A375 (cell line): ENCODE measurements around the gene CLINT1. TPM values are rescaled to one million over a fixed set of nuclear protein-coding genes. Genes with fewer than 3 reads are reported as not detected.

Source experiments
- small RNA-seq: library from RNA; depleted of rRNA; stranded (forward); fragments of <200 nt; gene quantifications from one replicate; pipeline ENCODE3, GENCODE V24; 2014
- total RNA-seq: library from RNA; depleted of rRNA; stranded (reverse); fragments of >200 nt; shearing (Covaris generic); gene quantifications from 2 replicates; pipeline ENCODE4 v1.2.3, GENCODE V29; 2014; rRNA removed

The CLINT1 gene
- 63.5 and 73.3 TPM in 2 replicates for total RNA-seq

DNA sequence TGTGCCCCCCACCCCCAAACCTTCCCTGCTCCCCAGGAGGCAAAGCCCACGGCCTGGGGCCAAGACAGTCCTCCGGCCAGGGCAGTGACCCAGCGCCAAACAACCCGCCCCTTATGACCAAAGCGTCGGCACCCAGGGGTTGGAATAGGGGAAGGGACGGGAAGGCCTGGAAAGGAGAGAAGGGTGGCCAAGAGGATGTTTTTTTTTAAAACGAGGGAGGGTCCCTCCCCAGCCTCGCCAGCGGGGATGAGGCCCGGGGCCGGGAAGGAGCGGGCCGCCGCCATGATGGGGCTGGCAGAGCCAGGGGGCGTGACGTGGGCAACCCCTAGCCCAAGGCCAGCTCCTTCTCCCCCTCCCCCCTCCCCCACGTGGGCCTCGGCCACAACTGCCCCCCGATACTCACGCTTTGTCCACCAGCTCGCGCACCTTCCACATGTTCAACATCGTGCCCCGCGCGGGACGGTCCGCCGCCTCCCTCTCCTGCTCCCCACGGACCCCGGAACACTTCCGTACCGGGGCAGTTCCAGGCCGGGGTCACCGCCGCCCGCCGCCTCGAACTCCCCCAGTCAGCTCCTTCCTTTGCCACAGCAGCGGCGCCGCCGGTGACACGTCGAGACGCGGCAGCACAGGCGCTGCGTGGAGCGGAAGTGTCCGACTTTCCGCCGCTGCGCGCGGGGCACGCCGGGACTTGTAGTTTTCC is at the start of gene CLINT1:
CLINT1 (minus strand) TSS at position 619 of the 700 bp plus-strand sequence; CDS start at position 444, 175 bp downstream.

DNA sequence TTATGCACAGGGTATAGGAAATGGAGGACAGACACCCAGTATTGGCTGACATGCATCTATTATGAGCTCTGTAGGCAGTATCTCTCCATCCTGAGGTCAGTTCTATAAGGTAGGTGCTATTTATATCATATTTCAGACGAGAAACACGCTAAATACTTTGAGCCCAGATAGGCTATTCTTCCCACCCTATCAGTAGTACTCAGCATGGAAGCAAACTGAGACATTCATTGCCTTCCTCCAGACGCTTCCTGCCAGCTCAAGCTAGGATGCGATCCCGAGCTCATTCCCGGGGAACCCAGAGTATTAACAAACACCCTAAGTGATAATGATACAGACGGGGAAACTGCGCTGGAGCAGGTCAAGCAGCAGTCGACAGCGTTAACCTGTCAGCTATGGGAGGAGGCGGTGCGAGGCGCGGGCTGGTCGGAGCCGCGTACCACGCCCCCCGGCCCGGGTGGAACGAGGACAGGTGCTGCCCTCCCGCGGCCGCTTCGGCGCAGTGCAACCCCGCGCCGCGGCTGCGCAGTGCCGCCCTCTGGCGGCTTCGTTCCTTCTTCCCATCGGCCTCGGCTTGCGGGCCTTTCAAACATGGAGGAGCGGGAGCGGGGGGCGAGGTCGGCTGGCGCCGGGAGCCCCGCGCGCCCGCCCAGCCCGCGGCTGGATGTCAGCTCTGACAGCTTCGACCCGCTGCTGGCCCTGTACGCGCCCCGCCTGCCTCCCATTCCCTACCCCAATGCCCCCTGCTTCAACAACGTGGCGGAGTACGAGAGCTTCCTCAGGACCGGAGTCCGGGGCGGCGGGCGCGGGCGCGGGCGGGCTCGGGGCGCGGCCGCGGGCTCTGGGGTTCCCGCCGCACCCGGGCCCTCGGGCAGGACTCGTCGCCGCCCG is 115.5 kb downstream of the CLINT1 start, which contains the start of gene LSM11:
LSM11 (plus strand) TSS at position 550 of the 888 bp plus-strand sequence; CDS start at position 589, 39 bp downstream.

Small RNA genes lying within 50 kb of the gene (small RNA-seq; reads per million reads assigned to genes)
- gene AC026407.1 (not detected), gene RNU6-260P (not detected)

Other genes with a start within 250 kb of the CLINT1 start
- not detected in 2 replicates for gene SOX30, start 206.7 kb downstream of the CLINT1 start, total RNA-seq
- gene C5orf52, start 187.6 kb downstream of the CLINT1 start, total RNA-seq = not detected in 2 replicates
- 55.1 and 58.1 TPM in 2 replicates for gene THG1L, start 127.7 kb downstream of the CLINT1 start, total RNA-seq
- gene LSM11, start 115.4 kb downstream of the CLINT1 start, total RNA-seq = 4.8 TPM in 2 replicates